SH-SY5Y (cell line): ENCODE data around the gene PPP2R2B.

ENCODE experiments used
- GATA2 ChIP-seq: IDR thresholded peaks from 2 replicates; pipeline ENCODE4 v1.6.1; 2011; ENCODE audit warnings: mild to moderate bottlenecking, low read depth, low read length
- GATA3 ChIP-seq: IDR thresholded peaks from 2 replicates; pipeline ENCODE4 v1.6.1; 2011; ENCODE audit warnings: low read depth, mild to moderate bottlenecking, low read length, moderate library complexity

- no peak for TF ChIP-seq GATA2
- no peak for TF ChIP-seq GATA3
Measured at GRCh38 chr5:146592352-146592751, 286.2 kb downstream of the PPP2R2B start.
